ENCODE results near the gene NCAM1.

Gene NCAM1

GRCh38 chr11:113189909-113190667, 228.9 kb downstream of the NCAM1 start:
- DNase-seq (ENCODE audit: low read depth) = no peak
- no peak for TF ChIP-seq CTCF (IDR thresholded peaks at IDR 0.05; ENCODE audit: control insufficient read depth, extremely low read depth, insufficient read depth)
- H3K4me3 ChIP-seq (ENCODE audit: low read depth, low read length) = no peak overlapping the region

GRCh38 chr11:113192121-113192925, 231.1 kb downstream of the NCAM1 start:
- no peak overlapping the region for H3K4me3 ChIP-seq (ENCODE audit: low read depth, low read length)
- DNase-seq (ENCODE audit: low read depth) = no peak
- TF ChIP-seq CTCF (IDR thresholded peaks at IDR 0.05; ENCODE audit: control insufficient read depth, extremely low read depth, insufficient read depth) = no peak

GRCh38 chr11:113193016-113193415, 231.8 kb downstream of the NCAM1 start:
- no peak overlapping the region for H3K4me3 ChIP-seq (ENCODE audit: low read depth, low read length)
- no peak for TF ChIP-seq CTCF (IDR thresholded peaks at IDR 0.05; ENCODE audit: control insufficient read depth, extremely low read depth, insufficient read depth)
- no peak for DNase-seq (ENCODE audit: low read depth)

GRCh38 chr11:113193946-113194345, 232.7 kb downstream of the NCAM1 start:
- H3K4me3 ChIP-seq (ENCODE audit: low read depth, low read length) = no peak overlapping the region
- no peak for TF ChIP-seq CTCF (IDR thresholded peaks at IDR 0.05; ENCODE audit: control insufficient read depth, extremely low read depth, insufficient read depth)
- DNase-seq (ENCODE audit: low read depth) = no peak

GRCh38 chr11:113195728-113196127, 234.5 kb downstream of the NCAM1 start:
- no peak for TF ChIP-seq CTCF (IDR thresholded peaks at IDR 0.05; ENCODE audit: control insufficient read depth, extremely low read depth, insufficient read depth)
- DNase-seq (ENCODE audit: low read depth) = no peak
- no peak overlapping the region for H3K4me3 ChIP-seq (ENCODE audit: low read depth, low read length)

- no peak for TF ChIP-seq CTCF (IDR thresholded peaks at IDR 0.05; ENCODE audit: control insufficient read depth, extremely low read depth, insufficient read depth)
- H3K4me3 ChIP-seq (ENCODE audit: low read depth, low read length) = no peak overlapping the region
- no peak for DNase-seq (ENCODE audit: low read depth)
Observed at GRCh38 chr11:113197446-113197845, 236.2 kb downstream of the NCAM1 start.
